HepG2 (cell line): ENCODE data around the gene NCOA7. TPM values are rescaled to one million over a fixed set of nuclear protein-coding genes. Genes with fewer than 3 reads are reported as not detected.

Experiments
- DR1 ChIP-seq: sonication (generic); formaldehyde crosslinking; IDR thresholded peaks from 2 replicates; pipeline ENCODE4 v1.8.0; 2021; ENCODE audit warnings: mild to moderate bottlenecking, missing genetic modification reagents, inconsistent platforms
- ERF ChIP-seq: IDR thresholded peaks from 2 replicates; pipeline ENCODE4 v1.6.1; 2018; ENCODE audit warnings: missing biosample characterization, missing genetic modification reagents
- GABPB1 ChIP-seq: IDR thresholded peaks from 2 replicates; pipeline ENCODE4 v1.6.1; 2016; ENCODE audit warnings: mild to moderate bottlenecking, missing genetic modification reagents, moderate library complexity, missing compliant biosample characterization
- GPN1 ChIP-seq: sonication (generic); formaldehyde crosslinking; IDR thresholded peaks from 2 replicates; pipeline ENCODE4 v1.5.1; 2020; ENCODE audit warnings: missing genetic modification reagents, borderline replicate concordance
- HMGA1 ChIP-seq: sonication (generic); formaldehyde crosslinking; conservative IDR thresholded peaks from 2 replicates; pipeline ENCODE4 v1.4.0; 2020; ENCODE audit warnings: missing genetic modification reagents
- KDM5B ChIP-seq: sonication (generic); formaldehyde crosslinking; IDR thresholded peaks from 2 replicates; pipeline ENCODE4 v1.4.0; 2020; ENCODE audit warnings: missing genetic modification reagents, mild to moderate bottlenecking, borderline replicate concordance
- MLX ChIP-seq: IDR thresholded peaks from 2 replicates; pipeline ENCODE4 v1.6.1; 2016
- MTERF4 ChIP-seq: sonication (generic); formaldehyde crosslinking; IDR thresholded peaks from 2 replicates; pipeline ENCODE4 v1.8.0; 2023; ENCODE audit warnings: mild to moderate bottlenecking, missing genetic modification reagents
- PLRG1 ChIP-seq: fragments of 450-650 bp; conservative IDR thresholded peaks from 2 replicates; pipeline ENCODE4 v1.6.1; 2016
- PRPF4 ChIP-seq: fragments of 200-400 bp; formaldehyde crosslinking; IDR thresholded peaks from 2 replicates; pipeline ENCODE4 v1.6.1; 2016; ENCODE audit warnings: low read length, low read depth; ENCODE audit not compliant: poor library complexity, severe bottlenecking
- RXRA ChIP-seq: sonication (generic); formaldehyde crosslinking; IDR thresholded peaks from 2 replicates; pipeline ENCODE4 v1.5.1; 2020; ENCODE audit warnings: missing genetic modification reagents
- TCF7L2 ChIP-seq: IDR thresholded peaks from 2 replicates; pipeline ENCODE4 v1.6.1; 2011; ENCODE audit warnings: mild to moderate bottlenecking, low read depth, low read length, moderate library complexity
- TERF1 ChIP-seq: sonication (generic); formaldehyde crosslinking; IDR thresholded peaks from 2 replicates; pipeline ENCODE4 v1.8.0; 2022; ENCODE audit warnings: mild to moderate bottlenecking, missing genetic modification reagents, moderate library complexity
- XBP1 ChIP-seq: sonication (generic); formaldehyde crosslinking; IDR thresholded peaks from 2 replicates; pipeline ENCODE4 v1.5.0; 2020; ENCODE audit warnings: missing genetic modification reagents
- ZBTB7A ChIP-seq: sonication (generic); formaldehyde crosslinking; IDR thresholded peaks from 2 replicates; pipeline ENCODE4 v1.8.0; 2022; ENCODE audit warnings: mild to moderate bottlenecking, missing genetic modification reagents
- ZC3H13 ChIP-seq: sonication (generic); formaldehyde crosslinking; IDR thresholded peaks from 2 replicates; pipeline ENCODE4 v1.8.1; 2023; ENCODE audit warnings: mild to moderate bottlenecking, missing genetic modification reagents, moderate library complexity
- ZNF230 ChIP-seq: sonication (generic); formaldehyde crosslinking; IDR thresholded peaks from 2 replicates; pipeline ENCODE4 v1.4.0; 2020; ENCODE audit warnings: mild to moderate bottlenecking, missing genetic modification reagents
- ZNF280D ChIP-seq: sonication (generic); formaldehyde crosslinking; IDR thresholded peaks from 2 replicates; pipeline ENCODE4 v1.5.1; 2020; ENCODE audit warnings: mild to moderate bottlenecking, missing genetic modification reagents
- ZNF281 ChIP-seq: sonication (generic); formaldehyde crosslinking; IDR thresholded peaks from 2 replicates; pipeline ENCODE4 v1.4.0; 2020; ENCODE audit warnings: missing genetic modification reagents, borderline replicate concordance
- ZNF451 ChIP-seq: sonication (generic); formaldehyde crosslinking; IDR thresholded peaks from 2 replicates; pipeline ENCODE4 v1.5.0; 2020; ENCODE audit warnings: mild to moderate bottlenecking, missing genetic modification reagents
- ZNF570 ChIP-seq: sonication (generic); formaldehyde crosslinking; IDR thresholded peaks from 2 replicates; pipeline ENCODE4 v1.4.0; 2020; ENCODE audit warnings: mild to moderate bottlenecking, missing genetic modification reagents, borderline replicate concordance
- ZNF776 ChIP-seq: sonication (generic); formaldehyde crosslinking; IDR thresholded peaks from 2 replicates; pipeline ENCODE4 v1.4.0; 2020; ENCODE audit warnings: mild to moderate bottlenecking, missing genetic modification reagents
- polyA plus RNA-seq, 8 experiments: library from polyadenylated mRNA; depleted of rRNA in 3 of 8; stranded (reverse) in 7 of 8; unstranded in 1 of 8; fragments of >200 nt; fragmentation: Illumina TruSeq in 4 of 8; extraction: Trizol in 4 of 8; gene quantifications; 2 replicates each; pipeline versions ENCODE4 v1.2.1 to v1.2.3, GENCODE V29; 2011 to 2016; ENCODE audit warnings: low read depth in 4 of 8, missing spikeins in 1 of 8, mixed read lengths in 1 of 8; ENCODE audit not compliant: insufficient read depth in 1 of 8
- total RNA-seq, 5 experiments: library from RNA; depleted of rRNA; stranded (reverse); fragments of >200 nt; fragmentation: Illumina TruSeq; extraction: Trizol; gene quantifications; 2 replicates each; pipeline ENCODE4 v1.2.3, GENCODE V29; 2016; ENCODE audit warnings: low read depth in 1 of 5

NCOA7 gene
- total and polyA plus RNA-seq, 2 of the 13 experiments (the other 11 are each of a cell fraction or from before 2014, with no cell fraction given) = 13.6 to 20.8 TPM

- TF ChIP-seq KDM5B (CRISPR knock-in tag) (no peak), XBP1 (CRISPR knock-in tag) (no peak), ZNF281 (CRISPR knock-in tag) (peak; percentile 34; the same call in 1 of the 2 replicates), MTERF4 (CRISPR knock-in tag) (no peak), PLRG1 (no peak), TCF7L2 (no peak), ZNF230 (CRISPR knock-in tag) (no peak), ZNF280D (CRISPR knock-in tag) (no peak), HMGA1 (CRISPR knock-in tag) (no peak), ERF (peak; percentile 94), ZNF451 (CRISPR knock-in tag) (no peak), PRPF4 (no peak), GABPB1 (CRISPR knock-in tag) (peak; percentile 32; the same call in 1 of the 2 replicates), DR1 (no peak), GPN1 (no peak), ZNF570 (no peak), ZNF776 (CRISPR knock-in tag) (no peak), ZC3H13 (no peak), MLX (CRISPR knock-in tag) (peak; percentile 79), ZBTB7A (CRISPR knock-in tag) (no peak), RXRA (CRISPR knock-in tag) (no peak; the same call in 1 of the 2 replicates), TERF1 (CRISPR knock-in tag) (no peak)
Observed at GRCh38 chr6:125944434-125944816, 153.7 kb downstream of the NCOA7 start (continued).
